IMR-90 (cell line): Measurements from ENCODE around the gene PPP1R13B. TPM values are rescaled to one million over a fixed set of nuclear protein-coding genes. Genes with fewer than 3 reads are reported as not detected.

Experiments used
- ATAC-seq: fragments of 200-7000 bp; cut with Tn5 transposase; 2 replicates; pipeline ENCODE4 v1.9.1; 2020; ENCODE audit warnings: low read depth, mild to moderate bottlenecking, moderate library complexity
- BruUV-seq: library from RNA; stranded (reverse); fragments of 400-500 nt; replicated peaks from 2 replicates; lab custom pipeline; 2021; lab: Mats Ljungman, UMichigan
- CTCF ChIA-PET: fragments of 300-600 bp; formaldehyde crosslinking; extraction: SDS; loops from one replicate; lab custom pipeline; 2021; ENCODE audit warnings: antibody characterized with exemption; lab: Yijun Ruan, JAX
- POLR2A ChIA-PET: fragments of 300-600 bp; sonication (Branson Sonifier 250); formaldehyde crosslinking; loops from one replicate; lab custom pipeline; 2022; ENCODE audit warnings: antibody characterized with exemption; ENCODE audit not compliant: unreplicated experiment; lab: Charles Lee
- DNase-seq: peaks from one replicate; pipeline ENCODE4 v3.0.0; 2013
- H2AFZ ChIP-seq: replicated peaks from 2 replicates; pipeline ENCODE3; 2013; ENCODE audit warnings: low read length, mild to moderate bottlenecking; ENCODE audit not compliant: poor library complexity
- H2AK5ac ChIP-seq: 2 replicates; pipeline ENCODE4 v1.6.1; 2013; ENCODE audit warnings: low read depth, low read length, inconsistent platforms
- H2AK9ac ChIP-seq: replicated peaks from 2 replicates; pipeline ENCODE3; 2013; ENCODE audit warnings: mild to moderate bottlenecking, low read depth, low read length, moderate library complexity; ENCODE audit not compliant: poor library complexity
- H2BK120ac ChIP-seq: 2 replicates; pipeline ENCODE4 v1.6.1; 2013; ENCODE audit warnings: low read depth, low read length, inconsistent platforms
- H2BK15ac ChIP-seq: 3 replicates; pipeline ENCODE4 v1.6.1; 2013; ENCODE audit warnings: low read depth, low read length, inconsistent platforms
- H2BK20ac ChIP-seq: 2 replicates; pipeline ENCODE4 v1.6.1; 2013; ENCODE audit warnings: low read depth, mild to moderate bottlenecking, inconsistent platforms, low read length, moderate library complexity
- H2BK5ac ChIP-seq: 2 replicates; pipeline ENCODE4 v1.6.1; 2013; ENCODE audit warnings: mild to moderate bottlenecking, low read depth, low read length, inconsistent platforms; ENCODE audit not compliant: poor library complexity, severe bottlenecking
- H3K14ac ChIP-seq: replicated peaks from 2 replicates; pipeline ENCODE4 v1.6.1; 2013; ENCODE audit warnings: low read depth, low read length, inconsistent platforms
- H3K18ac ChIP-seq: 2 replicates; pipeline ENCODE4 v1.6.1; 2013; ENCODE audit warnings: low read depth, low read length, control low read depth
- H3K23ac ChIP-seq: 2 replicates; pipeline ENCODE4 v1.6.1; 2013; ENCODE audit warnings: low read depth, low read length, inconsistent platforms
- H3K27ac ChIP-seq: 2 replicates; pipeline ENCODE4 v1.5.1; 2013; ENCODE audit warnings: mild to moderate bottlenecking, control low read depth, low read length; ENCODE audit not compliant: insufficient read depth
- H3K27me3 ChIP-seq: 2 replicates; pipeline ENCODE4 v1.6.1; 2013; ENCODE audit warnings: low read length; ENCODE audit not compliant: control insufficient read depth, insufficient read depth
- H3K36me3 ChIP-seq: 2 replicates; pipeline ENCODE4 v1.6.1; 2013; ENCODE audit warnings: low read length, mixed read lengths; ENCODE audit not compliant: control insufficient read depth, insufficient read depth
- H3K4ac ChIP-seq: 2 replicates; pipeline ENCODE4 v1.6.1; 2013; ENCODE audit warnings: low read depth, low read length, inconsistent platforms
- H3K4me1 ChIP-seq: 2 replicates; pipeline ENCODE4 v1.6.1; 2013; ENCODE audit warnings: low read length, mixed read lengths; ENCODE audit not compliant: control insufficient read depth, insufficient read depth
- H3K4me2 ChIP-seq: 2 replicates; pipeline ENCODE4 v1.6.1; 2013; ENCODE audit warnings: low read depth, mild to moderate bottlenecking, control low read depth, low read length, moderate library complexity
- H3K4me3 ChIP-seq: 2 replicates; pipeline ENCODE4 v1.5.1; 2013; ENCODE audit warnings: low read depth, mild to moderate bottlenecking, control low read depth, low read length, moderate library complexity; ENCODE audit not compliant: insufficient read depth
- H3K56ac ChIP-seq: 2 replicates; pipeline ENCODE4 v1.6.1; 2013; ENCODE audit warnings: low read length, inconsistent platforms; ENCODE audit not compliant: insufficient read depth; ENCODE audit errors: extremely low read depth
- H3K79me1 ChIP-seq, 2 experiments: 2 replicates each; pipeline ENCODE4 v1.6.1; 2013; ENCODE audit warnings: low read length in 2 of 2, inconsistent platforms in 1 of 2, low read depth in 1 of 2
- H3K9ac ChIP-seq: 2 replicates; pipeline ENCODE4 v1.6.1; 2013; ENCODE audit warnings: low read depth, low read length, control low read depth
- H3K9me1 ChIP-seq: 2 replicates; pipeline ENCODE4 v1.6.1; 2013; ENCODE audit warnings: low read length, inconsistent platforms; ENCODE audit not compliant: insufficient read depth
- H3K9me3 ChIP-seq: 2 replicates; pipeline ENCODE4 v1.6.1; 2013; ENCODE audit warnings: low read length; ENCODE audit not compliant: control insufficient read depth, insufficient read depth
- H4K20me1 ChIP-seq: 2 replicates; pipeline ENCODE4 v1.6.1; 2013; ENCODE audit warnings: low read length, inconsistent platforms; ENCODE audit not compliant: insufficient read depth
- H4K5ac ChIP-seq: 2 replicates; pipeline ENCODE4 v1.6.1; 2013; ENCODE audit warnings: mild to moderate bottlenecking, low read depth, low read length, control low read depth
- H4K8ac ChIP-seq, 2 experiments: 2 replicates each; pipeline ENCODE4 v1.6.1; 2013; ENCODE audit warnings: low read depth in 2 of 2, low read length in 2 of 2, control low read depth in 1 of 2, inconsistent platforms in 1 of 2
- H4K91ac ChIP-seq: 2 replicates; pipeline ENCODE4 v1.6.1; 2013; ENCODE audit warnings: low read depth, low read length, inconsistent platforms; ENCODE audit not compliant: insufficient read depth
- BHLHE40 ChIP-seq: fragments of 150-350 bp; IDR thresholded peaks from 2 replicates; pipeline ENCODE4 v1.6.1; 2016; ENCODE audit warnings: mild to moderate bottlenecking, low read depth, low read length
- WGBS, 2 experiments: methylation state at CpG; one replicate each; pipeline versions ENCODE4 v1.1.5 to v1.1.7; 2013; ENCODE audit warnings: missing lambda C conversion rate in 2 of 2; ENCODE audit not compliant: insufficient read length in 1 of 2; ENCODE audit errors: extremely low coverage in 2 of 2; 5-methylcytosine and 5-hydroxymethylcytosine counted together
- dilution Hi-C: fragments of 300-500 bp; cut with HindIII; formaldehyde crosslinking; loops from one replicate; pipeline ENCODE4 v1.14.3; 2018; ENCODE audit warnings: low sequenced_read_pairs; ENCODE audit not compliant: unreplicated experiment
- in situ Hi-C: fragments of 300-500 bp; cut with MboI; formaldehyde crosslinking; loops from 3 replicates; pipeline ENCODE4 v1.14.3; 2019; ENCODE audit warnings: low sequenced_read_pairs, inconsistent platforms, mixed read lengths
- intact Hi-C: fragments of 100-400 bp; cut with micrococcal nuclease; formaldehyde crosslinking; loops from 2 replicates; pipeline ENCODE4 v1.10.0; 2022
- polyA plus RNA-seq, 3 experiments: library from polyadenylated mRNA; depleted of rRNA; stranded (reverse); fragments of >200 nt; gene quantifications; 2 replicates each; pipeline ENCODE4 v1.2.3, GENCODE V29; 2012; ENCODE audit warnings: low replicate concordance in 1 of 3
- total RNA-seq: library from RNA; depleted of rRNA; stranded (reverse); fragments of >200 nt; gene quantifications from 2 replicates; pipeline ENCODE4 v1.2.3, GENCODE V29; 2012

PPP1R13B gene
- total and polyA plus RNA-seq, 2 of the 4 experiments (the other 2 are of a cell fraction), result 1.6 to 2.8 TPM

DNA sequence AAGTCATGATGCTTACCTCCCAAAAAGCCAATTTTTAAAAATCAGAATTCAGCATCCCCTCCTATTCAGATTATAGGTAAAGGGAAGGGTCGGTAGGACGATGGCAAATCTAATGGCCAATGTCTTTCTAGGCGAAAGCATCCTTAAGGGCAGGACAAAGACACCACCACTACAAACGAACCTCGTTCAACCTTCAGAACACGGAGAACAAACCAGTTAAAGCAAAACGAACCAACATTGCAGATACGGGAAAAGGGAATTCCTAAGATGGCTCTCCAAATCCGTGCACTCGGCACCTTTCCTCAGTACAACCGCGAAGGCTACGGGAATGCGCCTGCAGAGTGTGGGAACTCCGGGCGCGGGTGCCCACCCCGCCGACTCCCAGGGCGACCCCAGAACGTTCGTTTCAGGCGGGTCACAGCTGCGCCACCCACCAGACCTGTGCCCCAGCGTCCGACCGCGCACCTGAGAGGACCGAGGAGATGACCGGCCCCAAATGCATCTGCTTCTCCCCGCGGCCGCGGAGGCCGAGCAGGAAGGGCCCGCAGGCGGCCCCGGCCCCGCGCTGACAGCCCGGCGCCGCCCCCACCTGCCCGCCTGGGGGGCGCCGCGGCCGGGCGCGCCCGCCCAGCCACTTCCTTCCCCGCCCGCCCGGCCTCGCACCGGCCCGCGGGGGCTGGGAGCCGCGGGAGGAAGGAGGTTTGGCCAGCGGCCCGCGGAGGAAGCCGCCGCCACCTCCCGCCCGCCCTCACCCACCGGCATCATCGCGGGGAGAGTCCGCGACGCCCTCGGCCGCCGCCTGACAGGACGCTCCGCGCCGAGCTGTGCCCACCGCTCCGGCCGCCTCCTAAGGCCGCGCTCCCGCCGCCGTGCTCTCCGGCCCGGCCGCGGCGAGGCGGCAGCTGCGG lies 578 bp downstream of the PPP1R13B start:
- peaks cover 0 to 6% of the 10 kb centered on the region in 2 experiments; a peak in 1 of 4 replicates for H3K79me1 ChIP-seq
- H3K9me1 ChIP-seq, result no peaks in the 10 kb centered on the region
- H3K18ac ChIP-seq, result no peak overlapping the region
- intact Hi-C loops, result no loop called here
- CTCF ChIA-PET, result no interaction called here
- POLR2A ChIA-PET, result no interaction called here
- H4K20me1 ChIP-seq, result no peaks in the 10 kb centered on the region
- H3K9me3 ChIP-seq, result no peaks in the 10 kb centered on the region
- H4K5ac ChIP-seq, result no peak overlapping the region
- TF ChIP-seq BHLHE40, result no peak
- H2BK120ac ChIP-seq, result no peak overlapping the region
- H2BK20ac ChIP-seq, result no peak overlapping the region
- WGBS, 2 experiments, result 0% methylated on average over 33 of the region's 95 CpGs; no CpG with 5 or more reads in 1 of the 2 experiments
- in situ Hi-C loops, result no loop called here
- DNase-seq (no peak), ATAC-seq (peak; percentile 61)
- no peaks in the 10 kb centered on the region for H3K36me3 ChIP-seq
- H3K4me3 ChIP-seq, result peak overlapping the region; percentile 79
- dilution Hi-C loops, result no loop called here
- H2BK5ac ChIP-seq, result no peak overlapping the region
- no peak overlapping the region for H2AK5ac ChIP-seq
- no peak overlapping the region for H2BK15ac ChIP-seq
- BruUV-seq, result no TSS peak
- H4K8ac ChIP-seq, result no peak overlapping the region
- H2AFZ ChIP-seq, result peak overlapping the region; percentile 86
- H4K91ac ChIP-seq, result no peak overlapping the region
- peak overlapping the region; percentile 19 for H3K23ac ChIP-seq
- no peak overlapping the region for H3K27ac ChIP-seq
- H3K4me2 ChIP-seq, result peak overlapping the region; percentile 99
- H3K4ac ChIP-seq, result no peak overlapping the region
- no peak overlapping the region for H3K14ac ChIP-seq
- peaks cover 19% of the 10 kb centered on the region for H3K27me3 ChIP-seq
- no peak overlapping the region for H3K56ac ChIP-seq
- no peaks in the 10 kb centered on the region for H3K4me1 ChIP-seq
- H2AK9ac ChIP-seq, result peak overlapping the region; percentile 29
- H3K9ac ChIP-seq, result peak overlapping the region; percentile 46; the same call in 1 of the 2 replicates
